Astrocyte of the cerebellum (primary cell): ENCODE results near the gene TLK2.
"Not testable (repeated sequence)": the region's sequence is repeated elsewhere in the genome, so short reads cannot be mapped to it uniquely, and the experiment has no call there.

ENCODE experiments used
- DNase-seq: peaks from one replicate; pipeline ENCODE4 v3.0.0-alpha.2; 2011; ENCODE audit warnings: low read depth
- H3K4me3 ChIP-seq: 2 replicates; pipeline ENCODE4 v1.5.1; 2011; ENCODE audit warnings: mild to moderate bottlenecking, low read depth, low read length, moderate library complexity
- in situ Hi-C: cut with HindIII; loops from 2 replicates; pipeline ENCODE4 v1.10.0; 2017; ENCODE audit warnings: low sequenced_read_pairs
- TF ChIP-seq, protein P1 (sequence below): IDR thresholded peaks from 2 replicates; pipeline ENCODE4 v1.5.1; 2012; ENCODE audit warnings: low read length, low read depth, moderate library complexity, mild to moderate bottlenecking; ENCODE audit errors: missing control alignments

The TLK2 gene

GRCh38 chr17:62478424-62478879 is at the start of gene TLK2:
TSS of gene TLK2 (plus strand) at chr17:62478825. CDS start at chr17:62481126, 2,301 bp downstream.
- peak within 1 kb of the TSS; percentile 67 for H3K4me3 ChIP-seq
- TF ChIP-seq, protein P1, sequence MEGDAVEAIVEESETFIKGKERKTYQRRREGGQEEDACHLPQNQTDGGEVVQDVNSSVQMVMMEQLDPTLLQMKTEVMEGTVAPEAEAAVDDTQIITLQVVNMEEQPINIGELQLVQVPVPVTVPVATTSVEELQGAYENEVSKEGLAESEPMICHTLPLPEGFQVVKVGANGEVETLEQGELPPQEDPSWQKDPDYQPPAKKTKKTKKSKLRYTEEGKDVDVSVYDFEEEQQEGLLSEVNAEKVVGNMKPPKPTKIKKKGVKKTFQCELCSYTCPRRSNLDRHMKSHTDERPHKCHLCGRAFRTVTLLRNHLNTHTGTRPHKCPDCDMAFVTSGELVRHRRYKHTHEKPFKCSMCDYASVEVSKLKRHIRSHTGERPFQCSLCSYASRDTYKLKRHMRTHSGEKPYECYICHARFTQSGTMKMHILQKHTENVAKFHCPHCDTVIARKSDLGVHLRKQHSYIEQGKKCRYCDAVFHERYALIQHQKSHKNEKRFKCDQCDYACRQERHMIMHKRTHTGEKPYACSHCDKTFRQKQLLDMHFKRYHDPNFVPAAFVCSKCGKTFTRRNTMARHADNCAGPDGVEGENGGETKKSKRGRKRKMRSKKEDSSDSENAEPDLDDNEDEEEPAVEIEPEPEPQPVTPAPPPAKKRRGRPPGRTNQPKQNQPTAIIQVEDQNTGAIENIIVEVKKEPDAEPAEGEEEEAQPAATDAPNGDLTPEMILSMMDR, result no peak
- in situ Hi-C loops, result no loop called here
- DNase-seq, result peak; percentile 13

DNA sequence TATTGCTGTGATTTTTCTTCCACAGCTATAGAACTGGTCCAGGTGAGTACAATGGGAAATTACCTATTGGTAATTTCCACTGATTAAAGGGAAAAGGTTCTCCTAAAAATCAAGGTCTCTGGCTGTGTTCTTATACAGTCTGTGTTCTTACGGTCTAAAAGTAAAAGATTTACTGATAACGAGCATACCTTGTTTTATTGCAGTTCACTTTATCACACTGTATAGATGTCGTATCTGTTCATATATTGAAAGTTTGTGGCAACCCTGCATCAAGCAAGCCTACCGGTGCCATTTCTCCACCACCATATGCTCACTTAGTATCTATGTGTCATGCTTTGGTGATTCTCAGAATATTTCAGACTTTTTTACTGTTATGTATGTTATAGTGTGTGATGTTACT is 43.4 kb upstream of the TLK2 start:
- in situ Hi-C loops, DNase-seq, H3K4me3 ChIP-seq: not testable (repeated sequence)

DNA sequence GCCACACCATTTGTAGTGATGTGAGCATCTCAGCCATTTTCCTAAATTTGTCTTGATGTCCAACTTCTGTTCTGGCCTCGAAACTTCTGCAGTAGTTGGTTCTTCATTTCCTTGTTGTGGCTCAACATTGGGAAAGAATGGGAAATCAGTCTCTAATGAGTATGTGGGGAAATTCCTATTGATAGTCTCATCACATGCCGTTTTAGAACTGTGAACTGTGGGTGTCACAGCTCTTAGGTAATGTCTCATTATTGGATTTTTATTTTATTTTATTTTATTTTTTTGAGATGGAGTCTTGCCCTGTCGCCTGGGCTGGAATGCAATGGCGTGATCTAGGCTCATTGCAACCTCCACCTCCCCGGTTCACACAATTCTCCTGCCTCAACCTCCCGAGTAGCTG is 37.4 kb upstream of the TLK2 start:
- in situ Hi-C loops, H3K4me3 ChIP-seq: not testable (repeated sequence)

GRCh38 chr17:62444063-62444462 is 34.6 kb upstream of the TLK2 start:
- TF ChIP-seq, protein P1, result no peak
- DNase-seq, result no peak
- in situ Hi-C loops, result no loop called here
- H3K4me3 ChIP-seq, result no peak overlapping the region

More for the DNA sequence above, 37.4 kb upstream of the TLK2 start:
- DNase-seq, result not testable (repeated sequence)

DNA sequence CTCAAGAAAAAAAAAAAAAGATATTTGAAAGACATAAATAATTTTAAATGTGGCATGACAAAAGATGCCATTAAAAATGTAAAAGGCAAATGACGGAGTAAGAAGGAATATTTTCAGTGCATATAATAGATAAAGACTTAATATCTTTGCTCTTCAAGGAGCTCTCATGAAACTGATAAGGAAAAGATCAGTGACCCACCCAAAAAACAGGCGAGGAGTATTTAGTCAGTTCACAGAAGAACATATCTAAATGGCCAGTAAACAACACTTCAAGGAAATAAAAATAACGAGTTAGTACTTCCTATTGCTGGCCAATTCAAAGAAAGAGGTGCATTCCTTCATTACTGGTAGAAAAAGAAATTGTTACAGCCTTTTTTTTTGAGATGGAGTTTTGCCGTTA is 32.8 kb upstream of the TLK2 start:
- H3K4me3 ChIP-seq, in situ Hi-C loops, DNase-seq: not testable (repeated sequence)

- H3K4me3 ChIP-seq, in situ Hi-C loops, DNase-seq: not testable (repeated sequence)
Observed at GRCh38 chr17:62452195-62452594, 26.4 kb upstream of the TLK2 start.

- DNase-seq, in situ Hi-C loops, H3K4me3 ChIP-seq: not testable (repeated sequence)
Observed at GRCh38 chr17:62453041-62453440, 25.6 kb upstream of the TLK2 start.

DNA sequence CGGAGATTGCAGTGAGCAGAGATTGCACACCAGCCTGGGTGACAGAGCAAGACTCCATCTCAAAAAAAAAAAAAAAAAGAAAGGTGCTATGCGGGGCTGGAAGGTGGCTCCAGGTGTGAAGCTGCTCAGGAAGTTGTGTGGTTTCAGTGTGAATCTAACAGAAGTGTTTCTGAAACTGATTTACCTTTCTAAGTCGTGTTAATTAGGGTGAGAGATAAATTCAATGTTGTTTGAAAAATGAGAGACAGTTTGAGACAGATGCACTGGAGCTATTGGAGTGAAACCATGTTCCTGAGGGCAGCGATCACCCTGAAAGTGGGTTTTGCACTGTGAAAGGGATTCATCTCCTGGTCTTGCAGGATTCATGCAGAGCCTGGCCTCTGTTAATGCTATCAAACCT is 25.0 kb upstream of the TLK2 start:
- not testable (repeated sequence) for DNase-seq

GRCh38 chr17:62454111-62454510 is 24.5 kb upstream of the TLK2 start:
- in situ Hi-C loops, DNase-seq, H3K4me3 ChIP-seq: not testable (repeated sequence)

More for the DNA sequence above, 25.0 kb upstream of the TLK2 start:
- in situ Hi-C loops, H3K4me3 ChIP-seq: not testable (repeated sequence)

DNA sequence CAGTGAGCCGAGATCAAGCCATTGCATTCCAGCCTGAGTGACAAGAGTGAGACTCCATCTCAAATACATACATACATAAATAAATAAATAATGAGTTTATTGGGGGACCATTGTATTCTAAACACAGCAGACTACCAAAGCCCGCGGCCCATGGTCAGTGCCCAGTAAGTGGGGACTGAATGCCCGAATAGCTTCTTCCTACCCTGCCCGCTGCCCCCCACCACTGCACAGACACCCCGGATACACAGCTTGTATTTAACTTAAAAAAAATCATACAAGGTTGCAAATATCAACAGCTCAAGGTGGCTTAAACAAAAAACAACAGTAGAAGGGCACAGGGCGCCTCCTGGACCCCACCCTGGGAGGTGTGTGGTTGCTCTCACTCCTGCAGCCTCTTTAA is 22.6 kb upstream of the TLK2 start:
- H3K4me3 ChIP-seq, result no peak overlapping the region
- DNase-seq, result no peak
- in situ Hi-C loops, result no loop called here
- TF ChIP-seq, protein P1, result no peak

GRCh38 chr17:62458483-62458882 is 20.1 kb upstream of the TLK2 start:
- H3K4me3 ChIP-seq, in situ Hi-C loops, DNase-seq: not testable (repeated sequence)

GRCh38 chr17:62464422-62464821 is 14.2 kb upstream of the TLK2 start:
- in situ Hi-C loops, DNase-seq, H3K4me3 ChIP-seq: not testable (repeated sequence)

DNA sequence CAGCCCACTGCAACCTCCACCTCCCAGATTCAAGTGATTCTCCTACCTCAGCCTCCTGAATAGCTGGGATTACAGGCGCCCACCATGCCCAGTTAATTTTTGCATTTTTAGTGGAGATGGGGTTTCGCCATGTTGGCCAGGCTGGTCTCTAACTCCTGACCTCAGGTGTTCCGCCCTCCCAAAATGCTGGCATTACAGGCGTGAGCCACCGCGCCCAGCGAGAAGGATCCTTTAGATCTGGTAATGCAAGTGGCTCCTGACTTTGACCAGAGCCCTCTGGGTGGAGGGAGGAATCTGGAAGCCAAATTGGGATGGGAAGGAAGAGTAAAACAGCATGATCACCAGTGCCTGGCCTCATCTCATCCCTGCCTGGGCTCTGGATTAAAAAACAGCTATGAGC is 13.4 kb upstream of the TLK2 start:
- DNase-seq, H3K4me3 ChIP-seq, in situ Hi-C loops: not testable (repeated sequence)

GRCh38 chr17:62470666-62471379 is 7.8 kb upstream of the TLK2 start:
- H3K4me3 ChIP-seq, in situ Hi-C loops, DNase-seq: not testable (repeated sequence)
